ENCODE measurements around the gene PLD3.

PLD3 gene, protein sequence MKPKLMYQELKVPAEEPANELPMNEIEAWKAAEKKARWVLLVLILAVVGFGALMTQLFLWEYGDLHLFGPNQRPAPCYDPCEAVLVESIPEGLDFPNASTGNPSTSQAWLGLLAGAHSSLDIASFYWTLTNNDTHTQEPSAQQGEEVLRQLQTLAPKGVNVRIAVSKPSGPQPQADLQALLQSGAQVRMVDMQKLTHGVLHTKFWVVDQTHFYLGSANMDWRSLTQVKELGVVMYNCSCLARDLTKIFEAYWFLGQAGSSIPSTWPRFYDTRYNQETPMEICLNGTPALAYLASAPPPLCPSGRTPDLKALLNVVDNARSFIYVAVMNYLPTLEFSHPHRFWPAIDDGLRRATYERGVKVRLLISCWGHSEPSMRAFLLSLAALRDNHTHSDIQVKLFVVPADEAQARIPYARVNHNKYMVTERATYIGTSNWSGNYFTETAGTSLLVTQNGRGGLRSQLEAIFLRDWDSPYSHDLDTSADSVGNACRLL

DNA sequence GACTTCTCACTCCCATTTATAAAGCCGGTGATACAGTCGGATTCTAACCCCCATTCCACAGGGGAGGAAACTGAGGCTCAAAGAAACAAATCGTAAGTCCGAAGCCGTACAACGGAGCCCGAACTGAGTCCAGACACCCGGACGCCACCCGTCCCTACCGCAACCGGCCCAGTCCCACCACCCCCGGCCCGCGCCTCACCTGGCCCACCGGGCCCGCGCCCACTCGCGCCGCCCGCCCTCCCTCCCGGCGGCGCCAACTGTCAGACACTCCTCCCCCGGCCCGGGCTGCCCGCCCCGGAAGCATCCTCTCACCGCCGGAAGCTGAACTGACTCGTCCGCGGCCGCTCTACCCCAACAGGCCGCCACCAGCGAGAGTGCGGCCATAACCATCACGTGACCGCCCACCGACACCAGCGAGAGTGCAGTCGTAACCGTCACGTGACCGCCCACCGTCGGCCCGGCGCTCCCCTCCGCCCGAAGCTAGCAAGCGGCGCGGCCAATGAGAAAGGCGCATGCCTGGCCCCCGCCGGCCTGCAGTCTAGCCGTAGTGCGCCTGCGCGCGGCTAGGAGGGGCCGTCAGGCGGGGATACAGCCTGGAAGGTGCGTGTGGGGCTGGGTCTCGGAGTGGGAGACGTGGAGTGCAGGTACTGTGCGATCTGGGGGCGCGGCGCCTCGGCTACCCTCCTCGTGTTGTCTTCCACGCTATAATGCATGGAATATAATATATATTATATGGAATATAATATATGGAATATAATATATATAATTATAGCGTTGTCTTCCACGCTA, at the start of gene PLD3, which contains the start of gene C19orf47:
TSS of gene PLD3 (plus strand) at position 571 of the 789 bp plus-strand sequence. CDS start 17,789 bp downstream, outside the sequence.
TSS of gene C19orf47 (minus strand) at position 273 of the 789 bp plus-strand sequence. CDS start 6,540 bp downstream, outside the sequence.
- DNase-seq, result peak; percentile 86 to 100 (median 99)

DNA sequence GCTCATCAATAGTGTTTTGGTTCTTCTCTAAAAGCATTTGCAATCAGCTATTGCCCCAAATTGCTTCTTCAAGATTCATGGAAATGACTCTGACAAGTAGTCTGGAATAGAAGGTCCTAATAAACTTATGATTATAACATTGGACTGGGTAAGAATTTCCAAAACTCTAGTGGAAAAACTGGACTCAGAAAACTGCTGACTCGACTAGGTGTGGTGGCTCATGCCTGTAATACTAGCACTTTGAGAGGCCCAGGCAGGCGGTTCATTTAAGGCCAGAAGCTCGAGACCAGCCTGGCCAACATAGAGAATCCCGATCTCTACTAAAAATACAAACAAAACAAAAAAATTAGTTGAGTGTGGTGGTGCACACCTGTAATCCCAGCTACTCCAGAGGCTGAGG, 47.8 kb upstream of the PLD3 start:
- no peak for DNase-seq

GRCh38 chr19:40302224-40303011, 46.1 kb upstream of the PLD3 start:
- DNase-seq, result no peak

GRCh38 chr19:40303765-40304164, 44.7 kb upstream of the PLD3 start:
- DNase-seq, result no peak

DNA sequence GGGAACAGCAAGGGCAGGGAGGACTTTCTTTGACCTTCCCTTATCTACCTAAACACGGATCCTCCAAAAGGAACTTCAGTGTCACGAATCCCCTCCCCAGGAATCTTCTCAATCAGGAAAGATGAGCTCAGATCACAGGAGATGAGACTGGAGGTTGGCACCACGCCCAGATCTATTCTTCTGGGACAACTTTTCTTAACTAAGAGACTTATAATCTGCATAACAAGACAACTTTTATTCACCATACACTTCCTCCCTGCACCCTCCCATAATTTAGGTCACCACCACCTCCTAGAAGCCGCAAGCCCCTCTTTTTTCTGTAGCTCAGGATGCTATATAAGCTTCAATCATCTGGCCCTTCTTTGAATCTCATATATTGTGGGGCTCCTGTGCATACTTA, 44.2 kb upstream of the PLD3 start:
- no peak for DNase-seq

GRCh38 chr19:40305403-40305802, 43.1 kb upstream of the PLD3 start:
- peak in 11 of 14 donors; percentile 8 to 59 (median 31) for DNase-seq

DNA sequence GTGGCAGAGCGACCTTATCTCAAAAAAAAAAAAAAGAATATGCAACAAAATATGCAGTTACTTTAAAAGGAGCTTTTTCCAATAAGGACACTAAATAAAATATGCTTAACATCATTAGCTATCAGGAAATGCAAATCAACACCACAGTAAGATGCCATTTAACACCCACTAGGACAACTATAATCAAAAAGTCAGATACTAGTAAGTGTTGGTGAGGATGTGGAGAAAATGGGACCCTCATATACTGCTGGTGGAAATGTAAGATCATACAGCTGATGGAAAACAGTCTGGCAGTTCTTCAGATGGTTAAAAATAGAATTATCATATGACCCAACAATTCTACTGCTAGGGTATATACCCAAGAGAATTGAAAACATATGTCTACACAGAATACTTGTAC, 38.8 kb upstream of the PLD3 start:
- no peak for DNase-seq

DNA sequence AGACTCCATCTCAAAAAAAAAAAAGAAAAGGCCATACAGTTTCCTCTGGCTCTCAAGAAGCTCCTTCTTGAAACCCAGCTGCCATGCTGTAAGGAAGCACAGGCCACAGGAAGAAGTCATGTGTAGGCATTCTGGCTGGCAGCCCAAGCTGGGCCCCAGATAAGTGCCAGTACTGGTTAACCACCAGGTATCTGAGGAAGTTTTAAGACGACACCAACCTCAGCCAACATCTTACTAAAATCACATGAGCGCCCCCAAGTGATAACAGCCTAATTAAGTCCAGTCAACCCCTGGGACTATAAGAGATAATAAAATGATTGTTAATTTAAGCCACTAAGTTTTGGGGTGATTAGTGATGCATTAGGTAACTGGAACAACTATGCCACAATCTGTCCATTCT, 36.0 kb upstream of the PLD3 start:
- no peak for DNase-seq

- no peak for DNase-seq
These were observed 35.1 kb upstream of the PLD3 start for GRCh38 chr19:40313229-40313983.

GRCh38 chr19:40314656-40315055, 33.8 kb upstream of the PLD3 start:
- no peak for DNase-seq

DNA sequence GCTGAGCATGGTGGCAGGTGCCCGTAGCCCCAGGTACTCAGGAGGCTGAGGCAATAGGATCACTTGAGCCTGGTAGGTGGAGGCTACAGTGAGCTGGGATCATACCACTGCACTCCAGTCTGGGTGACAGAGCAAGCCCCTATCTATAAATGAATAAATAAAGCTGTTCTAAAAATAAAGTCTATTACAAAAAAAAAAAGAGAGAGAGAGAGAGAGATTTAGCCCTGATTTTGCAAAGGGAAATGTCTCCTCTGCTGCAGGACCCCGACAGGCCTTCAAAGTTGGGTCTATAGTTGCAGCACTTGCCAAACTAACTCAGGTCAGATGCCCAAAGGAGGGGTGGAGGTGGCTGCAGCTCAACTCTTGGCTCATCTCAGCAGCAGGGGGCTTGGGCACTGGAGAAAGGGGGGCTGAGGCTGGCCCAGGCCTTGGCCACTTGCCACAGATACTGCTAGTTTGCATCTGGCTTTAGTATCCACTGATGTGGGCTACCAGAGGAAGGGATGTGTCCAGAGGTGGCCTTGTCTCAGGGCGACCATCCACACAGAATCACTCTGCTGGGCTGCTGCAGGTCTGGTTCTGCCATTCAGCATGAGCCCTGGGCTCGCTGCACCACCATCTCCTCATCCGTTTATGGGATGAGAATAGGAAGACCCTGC, 32.6 kb upstream of the PLD3 start:
- peak in 1 of 14 donors; percentile 1 for DNase-seq

DNA sequence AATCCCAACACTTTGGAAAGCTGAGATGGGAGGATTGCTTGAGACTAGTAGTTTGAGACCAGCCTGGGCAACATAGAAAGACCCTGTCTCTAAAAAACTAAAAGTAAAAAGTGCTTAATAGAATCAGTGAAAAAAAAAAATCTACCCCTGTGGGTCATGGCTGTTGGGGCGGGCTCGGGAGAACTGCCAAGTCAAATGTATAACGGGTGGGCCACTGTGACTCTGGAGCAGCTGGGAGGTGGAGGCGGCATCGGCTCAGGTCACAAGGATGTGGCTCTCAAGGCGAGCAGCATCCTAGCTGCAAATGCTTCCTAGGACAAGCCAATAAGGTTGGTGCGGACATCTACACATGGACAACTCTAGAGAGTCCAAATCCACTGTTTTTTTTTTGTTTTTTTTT, 31.2 kb upstream of the PLD3 start:
- no peak for DNase-seq

- DNase-seq, result no peak
These were observed 27.9 kb upstream of the PLD3 start for GRCh38 chr19:40320558-40320935.

DNA sequence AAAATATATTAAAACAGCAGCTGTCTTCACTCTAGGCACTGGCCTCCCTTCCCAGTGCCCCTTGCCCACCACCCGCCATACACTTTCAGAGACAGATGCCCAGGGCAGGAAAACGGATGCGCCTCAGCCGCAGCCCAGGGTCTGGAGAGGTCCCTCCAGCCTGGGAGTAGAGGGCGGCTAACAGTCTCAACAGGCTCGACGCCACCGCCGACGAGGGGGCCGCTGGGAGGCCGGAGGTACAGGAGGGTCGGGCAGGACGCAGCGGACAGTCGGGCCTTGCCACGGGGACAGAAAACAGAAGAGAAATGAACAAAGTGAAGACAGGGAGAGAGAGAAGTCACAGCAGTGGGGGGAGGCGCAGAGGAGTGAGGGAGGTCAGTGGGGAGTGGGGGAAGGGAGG, 27.4 kb upstream of the PLD3 start:
- no peak for DNase-seq

- no peak for DNase-seq
These were observed 26.8 kb upstream of the PLD3 start for GRCh38 chr19:40321566-40322270.

DNA sequence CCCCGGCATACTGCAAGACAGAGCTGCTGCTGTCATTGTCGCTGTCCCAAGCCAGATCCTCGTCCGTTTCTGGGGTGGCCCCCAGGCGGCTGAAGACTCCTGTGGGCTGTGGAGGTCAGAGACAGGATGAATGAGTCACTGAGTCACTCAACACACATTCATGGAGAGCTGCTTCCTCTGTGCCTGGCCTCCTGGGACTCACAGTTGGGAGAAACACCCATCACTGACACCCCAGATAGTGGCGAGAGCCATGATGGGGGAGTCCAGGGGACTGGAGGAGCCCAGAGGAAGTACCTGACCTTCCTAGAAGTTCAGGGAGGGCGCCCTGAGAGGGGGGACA, 26.3 kb upstream of the PLD3 start:
- no peak for DNase-seq

DNA sequence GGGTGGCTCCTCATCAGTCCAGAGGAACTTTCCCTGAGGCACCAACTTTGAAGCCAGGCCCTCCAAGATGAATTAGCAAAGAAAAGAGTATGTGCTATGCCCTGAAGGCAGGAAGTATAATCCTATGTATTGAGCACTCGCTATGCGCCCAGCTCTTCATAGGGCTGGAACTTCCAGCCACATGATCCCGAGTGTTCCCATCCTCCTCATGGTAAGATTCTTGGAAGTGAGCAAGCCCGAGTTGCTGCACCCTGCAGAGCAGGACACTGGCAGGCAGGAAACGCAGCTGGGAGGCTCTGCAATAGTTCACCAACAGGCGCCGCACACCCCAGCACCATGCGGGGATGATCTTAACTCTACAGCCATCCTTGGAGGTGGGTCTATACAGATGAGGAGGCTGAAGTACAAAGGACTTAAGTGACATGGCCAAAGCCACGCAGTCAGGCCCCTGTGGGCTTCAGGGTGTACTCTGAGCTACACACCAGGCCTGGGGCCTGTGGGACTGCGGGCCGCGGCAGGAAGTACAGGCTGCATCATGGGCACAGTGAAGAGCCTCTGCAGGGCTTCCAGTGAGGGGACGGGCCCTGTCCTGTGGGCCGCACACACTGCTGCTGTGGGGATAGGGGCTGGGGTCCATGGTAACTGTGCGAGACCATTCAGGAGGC, 25.4 kb upstream of the PLD3 start:
- no peak for DNase-seq

GRCh38 chr19:40323705-40324104, 24.8 kb upstream of the PLD3 start:
- no peak for DNase-seq

- DNase-seq, result no peak
These were observed 22.3 kb upstream of the PLD3 start for GRCh38 chr19:40326201-40326600.

DNA sequence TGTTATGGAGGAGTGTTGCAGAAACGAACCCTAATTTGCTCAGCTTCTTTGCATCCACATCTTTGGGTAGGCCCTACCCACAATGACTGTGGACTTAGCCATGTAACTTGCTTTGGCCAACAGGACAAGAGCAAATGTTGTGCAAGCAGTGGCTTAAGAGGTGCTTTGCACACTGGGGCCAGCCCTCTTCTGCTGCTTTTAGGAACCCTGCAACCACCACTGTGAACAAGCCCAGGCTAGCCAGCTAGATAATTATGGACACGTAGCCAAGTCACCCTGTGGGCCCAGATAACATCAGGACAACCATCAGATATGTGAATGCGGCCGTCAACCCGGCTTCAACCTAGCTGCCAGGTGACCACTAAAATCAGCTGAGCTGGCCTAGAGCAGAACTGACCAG, 17.4 kb upstream of the PLD3 start:
- DNase-seq, result no peak
